Effector memory CD4-positive, alpha-beta T cell (primary cell): ENCODE results near the gene RDM1.
"Not testable (repeated sequence)": the region's sequence is repeated elsewhere in the genome, so short reads cannot be mapped to it uniquely, and the experiment has no call there.

ENCODE experiments used
- DNase-seq, 3 donors: peaks; one replicate each; pipeline ENCODE4 v3.0.0-alpha.2; 2020
- H3K27ac ChIP-seq: 2 replicates; pipeline ENCODE4 v1.7.0; 2013; ENCODE audit warnings: mild to moderate bottlenecking, low read length, moderate library complexity; ENCODE audit not compliant: insufficient read depth, poor library complexity, severe bottlenecking
- H3K27me3 ChIP-seq: replicated peaks from 2 replicates; pipeline ENCODE4 v1.7.0; 2013; ENCODE audit warnings: mild to moderate bottlenecking, low read length; ENCODE audit not compliant: insufficient read depth, control insufficient read depth, poor library complexity, severe bottlenecking
- H3K36me3 ChIP-seq: 2 replicates; pipeline ENCODE4 v1.7.0; 2013; ENCODE audit warnings: mild to moderate bottlenecking, low read length, moderate library complexity; ENCODE audit not compliant: control insufficient read depth, insufficient read depth
- H3K4me1 ChIP-seq: 2 replicates; pipeline ENCODE4 v1.7.0; 2013; ENCODE audit warnings: low read length, mild to moderate bottlenecking; ENCODE audit not compliant: control insufficient read depth, insufficient read depth, poor library complexity, severe bottlenecking
- H3K4me3 ChIP-seq: 2 replicates; pipeline ENCODE4 v1.7.0; 2013; ENCODE audit warnings: low read length, low read depth, mild to moderate bottlenecking; ENCODE audit not compliant: insufficient read depth, poor library complexity, severe bottlenecking
- H3K9me3 ChIP-seq: 2 replicates; pipeline ENCODE4 v1.7.0; 2013; ENCODE audit warnings: mild to moderate bottlenecking, low read length, moderate library complexity; ENCODE audit not compliant: control insufficient read depth

RDM1 gene

DNA sequence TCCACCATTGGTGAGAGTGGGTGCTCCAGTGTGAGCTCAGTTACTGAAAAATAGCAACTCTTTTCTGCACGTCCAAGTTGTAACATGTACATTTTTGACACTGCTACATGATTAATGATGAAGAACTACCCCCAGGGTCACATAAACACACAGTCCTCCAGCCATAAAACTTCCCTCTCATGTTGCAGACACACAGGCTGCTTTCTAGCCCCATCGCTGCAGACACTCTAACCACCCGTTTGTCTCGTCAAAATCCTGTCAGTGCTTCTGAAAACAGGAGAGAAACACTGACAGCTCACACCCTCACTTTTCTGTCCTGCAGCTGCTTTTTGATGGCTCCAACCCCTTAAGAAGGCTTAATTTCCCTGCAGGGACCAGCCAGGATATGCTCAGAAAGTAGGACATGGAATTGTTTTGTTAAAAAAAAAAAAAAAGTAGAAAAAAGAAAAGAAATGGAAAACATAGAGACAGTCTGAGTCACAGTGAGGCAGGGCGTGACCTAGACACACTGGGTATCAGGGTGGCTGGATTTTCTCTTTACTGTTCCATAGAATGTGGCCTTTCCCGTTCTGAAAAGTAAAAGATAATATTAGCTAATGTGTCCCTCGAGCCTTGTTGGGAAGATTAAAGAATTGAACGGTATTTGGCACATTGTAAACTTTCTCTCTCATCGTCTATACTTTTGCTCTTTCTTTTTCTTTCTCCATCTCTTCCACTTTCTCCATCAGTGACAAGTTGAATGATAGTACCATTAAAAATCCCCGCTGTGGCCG lies 29.7 kb downstream of the RDM1 start:
- Histone ChIP-seq H3K27ac (no peak overlapping the region), H3K4me1 (peaks cover 3% of the 10 kb centered on the region), H3K27me3 (no peaks in the 10 kb centered on the region), H3K9me3 (no peaks in the 10 kb centered on the region), H3K4me3 (no peak overlapping the region), H3K36me3 (no peaks in the 10 kb centered on the region)
- DNase-seq, result no peak

GRCh38 chr17:35900280-35900679 lies 30.3 kb downstream of the RDM1 start:
- Histone ChIP-seq H3K27ac (no peak overlapping the region), H3K36me3 (no peaks in the 10 kb centered on the region), H3K4me1 (peaks cover 3% of the 10 kb centered on the region), H3K9me3 (no peaks in the 10 kb centered on the region), H3K27me3 (no peaks in the 10 kb centered on the region), H3K4me3 (no peak overlapping the region)
- DNase-seq, result no peak

- Histone ChIP-seq H3K36me3 (no peaks in the 10 kb centered on the region), H3K4me3 (no peak overlapping the region), H3K27me3 (no peaks in the 10 kb centered on the region), H3K4me1 (peaks cover 3% of the 10 kb centered on the region), H3K27ac (peak overlapping the region; percentile 16), H3K9me3 (no peaks in the 10 kb centered on the region)
- no peak for DNase-seq
Observed at GRCh38 chr17:35898283-35899070, 32.1 kb downstream of the RDM1 start.

DNA sequence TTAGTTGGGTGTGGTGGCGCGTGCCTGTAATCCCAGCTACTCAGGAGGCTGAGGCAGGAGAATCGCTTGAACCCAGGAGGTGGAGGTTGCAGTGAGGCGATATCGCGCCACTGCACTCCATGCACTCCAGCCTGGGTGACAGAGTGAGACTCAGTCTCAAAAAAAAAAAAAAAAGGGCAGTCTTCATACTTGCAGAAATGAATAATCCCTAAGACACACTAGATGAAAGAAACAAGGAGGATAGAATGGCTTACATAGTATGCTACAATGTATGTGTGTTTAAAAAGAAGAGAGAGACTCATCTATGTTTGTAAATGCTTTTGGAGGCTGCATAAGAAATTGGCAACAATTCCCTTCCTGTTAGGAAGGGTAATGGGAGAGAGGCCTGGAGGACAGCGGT lies 32.8 kb downstream of the RDM1 start:
- H3K9me3 ChIP-seq, H3K4me3 ChIP-seq, H3K36me3 ChIP-seq, H3K27me3 ChIP-seq, H3K4me1 ChIP-seq, DNase-seq: not testable (repeated sequence)
- H3K27ac ChIP-seq, result peak overlapping the region; percentile 16

DNA sequence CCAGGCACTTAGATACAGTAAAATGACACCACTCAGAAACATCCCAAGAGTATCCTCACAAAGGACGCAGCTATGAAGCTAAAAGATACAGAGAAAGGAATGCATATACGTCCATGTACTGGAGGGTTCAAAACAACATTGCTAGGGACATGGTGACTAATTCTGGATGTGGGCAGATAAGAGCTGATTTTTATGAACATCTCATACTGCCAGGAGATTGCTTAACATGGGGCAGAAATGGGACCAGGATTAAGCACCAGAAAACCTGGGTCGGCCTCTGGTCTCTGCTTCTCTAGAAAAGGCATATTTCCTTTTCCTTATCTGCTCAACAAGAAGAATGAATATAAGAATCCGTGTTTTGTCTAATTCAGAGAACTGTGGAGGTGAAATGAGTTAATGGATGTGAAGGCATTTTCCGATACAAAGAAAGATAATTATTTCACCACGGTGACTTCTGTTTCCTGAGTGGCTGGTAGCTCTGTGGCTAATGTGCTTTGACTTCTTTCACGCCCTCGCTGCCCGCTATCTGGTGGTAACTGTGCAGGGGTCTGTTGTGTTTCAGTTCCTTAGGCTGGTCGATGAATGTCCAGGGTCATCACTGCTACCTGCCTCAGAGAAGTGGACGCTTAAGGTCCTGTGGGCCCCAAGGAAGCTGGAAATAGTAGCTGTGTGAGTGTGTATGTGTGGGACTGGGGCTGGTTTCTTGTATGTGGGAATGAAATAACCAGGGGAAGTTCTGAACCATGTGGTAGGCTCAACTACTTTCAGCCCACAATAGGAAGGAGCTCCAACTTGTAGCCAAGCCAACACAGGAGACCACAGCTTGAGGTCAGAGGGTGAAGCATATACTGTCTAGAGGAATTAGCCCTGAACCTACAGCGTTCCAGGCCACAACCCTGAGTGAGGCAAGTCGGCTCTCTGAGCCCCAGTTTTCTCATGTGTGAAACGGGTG lies 34.7 kb downstream of the RDM1 start:
- Histone ChIP-seq H3K4me3 (no peak overlapping the region), H3K27ac (no peak overlapping the region), H3K4me1 (peaks cover 3% of the 10 kb centered on the region), H3K36me3 (no peaks in the 10 kb centered on the region), H3K27me3 (no peaks in the 10 kb centered on the region), H3K9me3 (no peaks in the 10 kb centered on the region)
- peak in 1 of 3 donors; percentile 31 for DNase-seq

DNA sequence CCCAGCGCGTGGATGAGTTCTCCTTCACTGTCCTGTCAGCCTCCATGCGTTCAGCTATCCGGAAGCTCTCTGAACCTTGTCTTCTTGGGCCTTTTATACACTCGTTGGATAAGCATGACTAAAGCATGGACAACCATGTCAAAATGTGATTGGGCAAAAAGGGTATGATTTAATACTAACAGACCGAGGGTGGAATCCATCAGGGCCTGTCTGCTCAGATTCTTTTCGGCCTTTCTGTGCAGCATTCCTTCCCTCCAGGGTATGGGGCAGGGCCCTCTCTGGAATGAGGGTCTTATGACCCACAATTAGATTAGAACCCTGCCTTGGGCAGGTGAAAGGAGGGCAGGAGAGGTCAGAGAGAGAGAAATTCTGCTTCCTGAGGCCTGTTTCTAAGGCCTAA lies 36.4 kb downstream of the RDM1 start:
- H3K4me1 ChIP-seq, result peaks cover 3% of the 10 kb centered on the region
- H3K27me3 ChIP-seq, result no peaks in the 10 kb centered on the region
- H3K27ac ChIP-seq, result no peak overlapping the region
- H3K36me3 ChIP-seq, result no peaks in the 10 kb centered on the region
- DNase-seq, result no peak
- H3K9me3 ChIP-seq, result no peaks in the 10 kb centered on the region
- no peak overlapping the region for H3K4me3 ChIP-seq

GRCh38 chr17:35893751-35894150 lies 36.8 kb downstream of the RDM1 start:
- Histone ChIP-seq H3K4me3 (no peak overlapping the region), H3K27me3 (no peaks in the 10 kb centered on the region), H3K9me3 (no peaks in the 10 kb centered on the region), H3K4me1 (peaks cover under 1% of the 10 kb centered on the region), H3K36me3 (no peaks in the 10 kb centered on the region), H3K27ac (no peak overlapping the region)
- no peak for DNase-seq

GRCh38 chr17:35892091-35893035 lies 38.2 kb downstream of the RDM1 start:
- Histone ChIP-seq H3K27me3 (no peaks in the 10 kb centered on the region), H3K4me3 (no peak overlapping the region), H3K9me3 (no peaks in the 10 kb centered on the region), H3K36me3 (no peaks in the 10 kb centered on the region), H3K4me1 (no peaks in the 10 kb centered on the region), H3K27ac (no peak overlapping the region)
- DNase-seq, result peak in 1 of 3 donors; percentile 47

DNA sequence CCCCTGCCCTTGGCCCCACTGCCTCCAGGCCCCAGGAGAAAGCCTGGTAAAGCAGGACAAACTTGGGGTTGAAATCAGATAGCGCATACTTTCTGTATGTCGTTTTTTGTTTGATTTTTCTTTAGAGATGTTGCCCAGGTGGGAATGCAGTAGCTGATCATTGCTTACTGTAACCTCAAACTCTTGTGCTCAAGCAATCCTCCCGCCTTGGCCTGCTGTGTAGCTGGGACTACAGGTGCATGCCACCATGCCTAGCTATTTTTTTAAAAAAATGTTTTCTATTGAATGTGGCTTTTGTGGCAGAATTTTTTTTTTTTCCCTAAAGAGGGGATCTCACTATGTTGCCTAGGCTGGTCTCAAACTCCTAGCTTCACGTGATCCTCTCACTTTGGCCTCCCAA lies 39.3 kb downstream of the RDM1 start:
- H3K9me3 ChIP-seq, result no peaks in the 10 kb centered on the region
- H3K4me1 ChIP-seq, result no peaks in the 10 kb centered on the region
- DNase-seq, result no peak
- H3K4me3 ChIP-seq, result no peak overlapping the region
- H3K27me3 ChIP-seq, result no peaks in the 10 kb centered on the region
- no peak overlapping the region for H3K27ac ChIP-seq
- no peaks in the 10 kb centered on the region for H3K36me3 ChIP-seq
